GM12878 (cell line): Measurements from ENCODE around the gene SENP1. TPM values are rescaled to one million over a fixed set of nuclear protein-coding genes. Genes with fewer than 3 reads are reported as not detected.

Experiments used
- BCL3 ChIP-seq: IDR thresholded peaks from 2 replicates; pipeline ENCODE4 v1.6.1; 2011; ENCODE audit warnings: borderline replicate concordance, low read depth, mild to moderate bottlenecking, moderate library complexity, low read length; ENCODE audit not compliant: insufficient read depth, poor library complexity, severe bottlenecking
- NFXL1 ChIP-seq: fragments of 450-650 bp; IDR thresholded peaks from 2 replicates; pipeline ENCODE4 v1.6.1; 2017; ENCODE audit warnings: antibody characterized with exemption, mild to moderate bottlenecking, borderline replicate concordance
- NR2C2 ChIP-seq: IDR thresholded peaks from 2 replicates; pipeline ENCODE4 v1.6.1; 2011; ENCODE audit warnings: borderline replicate concordance, low read depth; ENCODE audit not compliant: control insufficient read depth, insufficient read length
- SMC3 ChIP-seq: IDR thresholded peaks from 2 replicates; pipeline ENCODE4 v1.6.1; 2011; ENCODE audit warnings: low read length, improper control_type of control experiment, borderline replicate concordance
- YY1 ChIP-seq: IDR thresholded peaks from 2 replicates; pipeline ENCODE4 v1.6.1; 2011; ENCODE audit warnings: low read depth, mild to moderate bottlenecking, low read length
- microRNA-seq: library from miRNA; unstranded; fragments of <30 nt; microRNA quantifications from one replicate; pipeline ENCODE4, GENCODE V29; 2018
- polyA plus RNA-seq, 11 experiments: library from polyadenylated mRNA; depleted of rRNA in 4 of 11; unstranded in 6 of 11; stranded (reverse) in 5 of 11; fragments of >200 nt; fragmentation: Nextera tagmentation in 4 of 11; fragmentation: Illumina TruSeq in 1 of 11; extraction: Ambion mirVana in 4 of 11; extraction: Trizol in 1 of 11; gene quantifications; 1 replicate in 1 of 11; 2 replicates in 10 of 11; pipeline versions ENCODE4 v1.2.1 to v1.2.3, GENCODE V29; 2011 to 2016; ENCODE audit warnings: inconsistent platforms in 2 of 11, missing spikeins in 2 of 11, low read depth in 1 of 11
- small RNA-seq: library from RNA; depleted of rRNA; stranded (forward); fragments of <200 nt; gene quantifications from one replicate; pipeline ENCODE3, GENCODE V24; 2014
- total RNA-seq, 4 experiments: library from RNA; depleted of rRNA in 3 of 4; stranded (reverse); fragments of >200 nt in 3 of 4; fragmentation: Illumina TruSeq in 1 of 4; extraction: Trizol in 1 of 4; gene quantifications; 2 replicates each; pipeline versions ENCODE4 v1.2.1 to v1.2.3, GENCODE V29; 2013 to 2021

SENP1 gene
- total and polyA plus RNA-seq, 10 of the 15 experiments (the other 5 are each of a cell fraction or from before 2014, with no cell fraction given), result 8.1 to 52.4 (median 26.1) TPM

GRCh38 chr12:47993491-47993890, 112.4 kb downstream of the SENP1 start (continued):
- no peak for TF ChIP-seq NFXL1
- TF ChIP-seq BCL3, result no peak
- TF ChIP-seq SMC3, result no peak
- no peak for TF ChIP-seq NR2C2
- TF ChIP-seq YY1, result no peak

Small RNA genes lying within 50 kb of the gene (microRNA-seq; reads per million reads assigned to microRNA genes)
- 6.8 reads per million, percentile 36 among the genes with 10 or more reads in this experiment for gene MIR6505

Small RNA genes lying within 50 kb of the gene (small RNA-seq; reads per million reads assigned to genes)
- gene MIR6505 (1.1 reads per million, percentile 37 among the genes with 10 or more reads in this experiment), gene RNU6-1203P (not detected)

Other genes with a start within 250 kb of the SENP1 start
Only the 7 nearest of the 8 such genes appear.
- gene VDR, start 201.1 kb downstream of the SENP1 start, total RNA-seq (2014; rRNA removed), result 2.0 and 2.9 TPM in 2 replicates
- gene VDR, start 201.1 kb downstream of the SENP1 start, total RNA-seq (2014; rRNA removed; fragmentation: Illumina TruSeq; extraction: Trizol), result 1.7 TPM in 2 replicates
- 3.0 and 3.8 TPM in 2 replicates for gene VDR, start 201.1 kb downstream of the SENP1 start, total RNA-seq (2021)
- 3.0 and 7.9 TPM in 2 replicates for gene VDR, start 201.1 kb downstream of the SENP1 start, polyA plus RNA-seq (2011; rRNA removed)
- 4.2 and 5.0 TPM in 2 replicates for gene VDR, start 201.1 kb downstream of the SENP1 start, polyA plus RNA-seq (2014; fragmentation: Illumina TruSeq; extraction: Trizol)
- under 1 TPM; 0.27 to 0.75 TPM for gene VDR, start 201.1 kb downstream of the SENP1 start, polyA plus RNA-seq (2014; fragmentation: Nextera tagmentation; extraction: Ambion mirVana)
- gene VDR, start 201.1 kb downstream of the SENP1 start, polyA plus RNA-seq (2014; rRNA removed), result 2.9 and 3.1 TPM in 2 replicates
- gene VDR, start 201.1 kb downstream of the SENP1 start, polyA plus RNA-seq (2016; fragmentation: Nextera tagmentation; extraction: Ambion mirVana), result 1 to 10 TPM; 2.7 to 3.5 TPM
- 106 TPM in 2 replicates for gene TMEM106C, start 142.5 kb downstream of the SENP1 start, total RNA-seq (2014; rRNA removed)
- gene TMEM106C, start 142.5 kb downstream of the SENP1 start, total RNA-seq (2014; rRNA removed; fragmentation: Illumina TruSeq; extraction: Trizol), result 97.4 and 101 TPM in 2 replicates
- 90.2 and 93.1 TPM in 2 replicates for gene TMEM106C, start 142.5 kb downstream of the SENP1 start, total RNA-seq (2021)
- gene TMEM106C, start 142.5 kb downstream of the SENP1 start, polyA plus RNA-seq (2011; rRNA removed), result 215 and 280 TPM in 2 replicates
- 142 and 144 TPM in 2 replicates for gene TMEM106C, start 142.5 kb downstream of the SENP1 start, polyA plus RNA-seq (2014; fragmentation: Illumina TruSeq; extraction: Trizol)
- 100 to 1,000 TPM; 190 to 236 TPM for gene TMEM106C, start 142.5 kb downstream of the SENP1 start, polyA plus RNA-seq (2014; fragmentation: Nextera tagmentation; extraction: Ambion mirVana)
- gene TMEM106C, start 142.5 kb downstream of the SENP1 start, polyA plus RNA-seq (2014; rRNA removed), result 114 and 130 TPM in 2 replicates
- gene TMEM106C, start 142.5 kb downstream of the SENP1 start, polyA plus RNA-seq (2016; fragmentation: Nextera tagmentation; extraction: Ambion mirVana), result 100 to 1,000 TPM; 177 to 179 TPM
- 0.27 and 0.28 TPM in 2 replicates for gene COL2A1, start 101.6 kb downstream of the SENP1 start, total RNA-seq (2014; rRNA removed)
- gene COL2A1, start 101.6 kb downstream of the SENP1 start, total RNA-seq (2014; rRNA removed; fragmentation: Illumina TruSeq; extraction: Trizol), result 0.09 and 0.13 TPM in 2 replicates
- gene COL2A1, start 101.6 kb downstream of the SENP1 start, total RNA-seq (2021), result 0.66 and 0.67 TPM in 2 replicates
- gene COL2A1, start 101.6 kb downstream of the SENP1 start, polyA plus RNA-seq (2011; rRNA removed), result not detected in 2 replicates
- 0.12 and 0.25 TPM in 2 replicates for gene COL2A1, start 101.6 kb downstream of the SENP1 start, polyA plus RNA-seq (2014; fragmentation: Illumina TruSeq; extraction: Trizol)
- under 1 TPM; 0.06 to 0.09 TPM for gene COL2A1, start 101.6 kb downstream of the SENP1 start, polyA plus RNA-seq (2014; fragmentation: Nextera tagmentation; extraction: Ambion mirVana)
- 0.33 and 0.65 TPM in 2 replicates for gene COL2A1, start 101.6 kb downstream of the SENP1 start, polyA plus RNA-seq (2014; rRNA removed)
- gene COL2A1, start 101.6 kb downstream of the SENP1 start, polyA plus RNA-seq (2016; fragmentation: Nextera tagmentation; extraction: Ambion mirVana), result under 1 TPM; 0.19 TPM
- gene PFKM, start 13.3 kb upstream of the SENP1 start, total RNA-seq (2014; rRNA removed), result 59.6 and 62.8 TPM in 2 replicates
- gene PFKM, start 13.3 kb upstream of the SENP1 start, total RNA-seq (2014; rRNA removed; fragmentation: Illumina TruSeq; extraction: Trizol), result 55.4 and 56.6 TPM in 2 replicates
- 77.5 and 80.0 TPM in 2 replicates for gene PFKM, start 13.3 kb upstream of the SENP1 start, total RNA-seq (2021)
- 52.7 and 65.0 TPM in 2 replicates for gene PFKM, start 13.3 kb upstream of the SENP1 start, polyA plus RNA-seq (2011; rRNA removed)
- gene PFKM, start 13.3 kb upstream of the SENP1 start, polyA plus RNA-seq (2014; fragmentation: Illumina TruSeq; extraction: Trizol), result 54.1 and 57.9 TPM in 2 replicates
- gene PFKM, start 13.3 kb upstream of the SENP1 start, polyA plus RNA-seq (2014; fragmentation: Nextera tagmentation; extraction: Ambion mirVana), result 10 to 100 TPM; 27.6 to 39.0 TPM
- 55.3 and 58.6 TPM in 2 replicates for gene PFKM, start 13.3 kb upstream of the SENP1 start, polyA plus RNA-seq (2014; rRNA removed)
- gene PFKM, start 13.3 kb upstream of the SENP1 start, polyA plus RNA-seq (2016; fragmentation: Nextera tagmentation; extraction: Ambion mirVana), result 10 to 100 TPM; 54.5 to 56.2 TPM
- gene ASB8, start 51.4 kb upstream of the SENP1 start, total RNA-seq (2014; rRNA removed), result 28.8 and 38.5 TPM in 2 replicates
- gene ASB8, start 51.4 kb upstream of the SENP1 start, total RNA-seq (2014; rRNA removed; fragmentation: Illumina TruSeq; extraction: Trizol), result 22.8 and 23.7 TPM in 2 replicates
- 28.7 and 29.3 TPM in 2 replicates for gene ASB8, start 51.4 kb upstream of the SENP1 start, total RNA-seq (2021)
- 45.5 and 48.0 TPM in 2 replicates for gene ASB8, start 51.4 kb upstream of the SENP1 start, polyA plus RNA-seq (2011; rRNA removed)
- gene ASB8, start 51.4 kb upstream of the SENP1 start, polyA plus RNA-seq (2014; fragmentation: Illumina TruSeq; extraction: Trizol), result 28.1 and 29.2 TPM in 2 replicates
- gene ASB8, start 51.4 kb upstream of the SENP1 start, polyA plus RNA-seq (2014; fragmentation: Nextera tagmentation; extraction: Ambion mirVana), result 10 to 100 TPM; 28.3 to 30.3 TPM
- gene ASB8, start 51.4 kb upstream of the SENP1 start, polyA plus RNA-seq (2014; rRNA removed), result 21.2 and 25.1 TPM in 2 replicates
- 10 to 100 TPM; 30.2 to 32.4 TPM for gene ASB8, start 51.4 kb upstream of the SENP1 start, polyA plus RNA-seq (2016; fragmentation: Nextera tagmentation; extraction: Ambion mirVana)
- gene CCDC184, start 77.6 kb upstream of the SENP1 start, total RNA-seq (2014; rRNA removed), result not detected in 2 replicates
- not detected in 2 replicates for gene CCDC184, start 77.6 kb upstream of the SENP1 start, total RNA-seq (2014; rRNA removed; fragmentation: Illumina TruSeq; extraction: Trizol)
- not detected in 2 replicates for gene CCDC184, start 77.6 kb upstream of the SENP1 start, total RNA-seq (2021)
- gene CCDC184, start 77.6 kb upstream of the SENP1 start, polyA plus RNA-seq (2011; rRNA removed), result not detected in 2 replicates
- gene CCDC184, start 77.6 kb upstream of the SENP1 start, polyA plus RNA-seq (2014; fragmentation: Illumina TruSeq; extraction: Trizol), result not detected in 2 replicates
- gene CCDC184, start 77.6 kb upstream of the SENP1 start, polyA plus RNA-seq (2014; fragmentation: Nextera tagmentation; extraction: Ambion mirVana), result not detected
- gene CCDC184, start 77.6 kb upstream of the SENP1 start, polyA plus RNA-seq (2014; rRNA removed), result not detected in 2 replicates
- gene CCDC184, start 77.6 kb upstream of the SENP1 start, polyA plus RNA-seq (2016; fragmentation: Nextera tagmentation; extraction: Ambion mirVana), result not detected
- not detected in 2 replicates for gene OR10AD1, start 97.2 kb upstream of the SENP1 start, total RNA-seq (2014; rRNA removed)
- not detected in 2 replicates for gene OR10AD1, start 97.2 kb upstream of the SENP1 start, total RNA-seq (2014; rRNA removed; fragmentation: Illumina TruSeq; extraction: Trizol)
- gene OR10AD1, start 97.2 kb upstream of the SENP1 start, total RNA-seq (2021), result not detected in 2 replicates
- gene OR10AD1, start 97.2 kb upstream of the SENP1 start, polyA plus RNA-seq (2011; rRNA removed), result not detected in 2 replicates
- gene OR10AD1, start 97.2 kb upstream of the SENP1 start, polyA plus RNA-seq (2014; fragmentation: Illumina TruSeq; extraction: Trizol), result not detected in 2 replicates
- gene OR10AD1, start 97.2 kb upstream of the SENP1 start, polyA plus RNA-seq (2014; fragmentation: Nextera tagmentation; extraction: Ambion mirVana), result under 1 TPM in 1 of 2 experiments, not detected in 1; 0.04 TPM
- gene OR10AD1, start 97.2 kb upstream of the SENP1 start, polyA plus RNA-seq (2014; rRNA removed), result not detected in 2 replicates
- under 1 TPM in 1 of 2 experiments, not detected in 1; 0.12 TPM for gene OR10AD1, start 97.2 kb upstream of the SENP1 start, polyA plus RNA-seq (2016; fragmentation: Nextera tagmentation; extraction: Ambion mirVana)